Chondrocyte (in vitro differentiated cells): ENCODE measurements around the gene NUTF2. TPM values are rescaled to one million over a fixed set of nuclear protein-coding genes. Genes with fewer than 3 reads are reported as not detected.

Experiments
- DNase-seq: peaks from one replicate; pipeline ENCODE4 v3.0.0; 2021; ENCODE audit warnings: mixed read lengths, low spot score
- H3K27ac Mint-ChIP-seq: one replicate; pipeline ENCODE4 v1.8.0; 2021; ENCODE audit warnings: mild to moderate bottlenecking, moderate library complexity, mixed read lengths; ENCODE audit not compliant: unreplicated experiment
- H3K27me3 Mint-ChIP-seq: 2 replicates; pipeline ENCODE4 v1.8.0; 2021; ENCODE audit warnings: low read depth, mixed read lengths
- H3K36me3 Mint-ChIP-seq: 2 replicates; pipeline ENCODE4 v1.8.0; 2021; ENCODE audit warnings: low read depth, mixed read lengths
- H3K4me1 Mint-ChIP-seq: 2 replicates; pipeline ENCODE4 v1.8.0; 2021; ENCODE audit warnings: low read depth, mild to moderate bottlenecking, mixed read lengths
- H3K4me3 Mint-ChIP-seq: one replicate; pipeline ENCODE4 v1.8.0; 2021; ENCODE audit warnings: mild to moderate bottlenecking, moderate library complexity, mixed read lengths; ENCODE audit not compliant: unreplicated experiment
- H3K9me3 Mint-ChIP-seq: 2 replicates; pipeline ENCODE4 v1.8.0; 2021; ENCODE audit warnings: low read depth, mixed read lengths
- total RNA-seq: library from RNA; stranded (reverse); gene quantifications from 3 replicates; pipeline ENCODE4 v1.2.1, GENCODE V29; 2021
- TF ChIP-seq, protein P1 (sequence below): fragments of 200-600 bp; sonication (generic); IDR thresholded peaks from 2 replicates; pipeline ENCODE4 v1.5.0; 2021; ENCODE audit warnings: antibody characterized with exemption, mild to moderate bottlenecking, moderate library complexity

Gene NUTF2
- total RNA-seq, 1 donor from 2014 or later: 135 TPM

DNA sequence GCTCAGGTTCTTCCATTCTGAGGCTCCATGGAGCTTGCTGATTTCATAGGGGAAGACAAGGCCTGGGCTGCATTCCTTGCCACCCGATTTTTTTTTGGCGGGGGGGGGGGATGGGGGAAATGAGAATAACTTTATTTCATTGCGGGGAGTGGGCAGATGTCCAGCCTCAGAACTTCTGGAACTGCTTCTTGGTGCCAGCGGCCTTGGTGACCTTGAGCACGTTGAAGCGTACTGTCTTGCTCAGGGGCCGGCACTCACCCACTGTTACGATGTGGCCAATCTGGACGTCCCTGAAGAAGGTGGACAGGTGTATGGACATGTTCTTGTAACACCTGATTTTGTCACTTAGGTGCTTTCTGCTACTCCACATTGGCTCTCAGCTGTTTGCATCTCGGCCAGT, 9.1 kb downstream of the NUTF2 start:
- H3K4me1 Mint-ChIP-seq: peaks cover 44% of the 10 kb centered on the region
- no peak for DNase-seq
- TF ChIP-seq, protein P1, sequence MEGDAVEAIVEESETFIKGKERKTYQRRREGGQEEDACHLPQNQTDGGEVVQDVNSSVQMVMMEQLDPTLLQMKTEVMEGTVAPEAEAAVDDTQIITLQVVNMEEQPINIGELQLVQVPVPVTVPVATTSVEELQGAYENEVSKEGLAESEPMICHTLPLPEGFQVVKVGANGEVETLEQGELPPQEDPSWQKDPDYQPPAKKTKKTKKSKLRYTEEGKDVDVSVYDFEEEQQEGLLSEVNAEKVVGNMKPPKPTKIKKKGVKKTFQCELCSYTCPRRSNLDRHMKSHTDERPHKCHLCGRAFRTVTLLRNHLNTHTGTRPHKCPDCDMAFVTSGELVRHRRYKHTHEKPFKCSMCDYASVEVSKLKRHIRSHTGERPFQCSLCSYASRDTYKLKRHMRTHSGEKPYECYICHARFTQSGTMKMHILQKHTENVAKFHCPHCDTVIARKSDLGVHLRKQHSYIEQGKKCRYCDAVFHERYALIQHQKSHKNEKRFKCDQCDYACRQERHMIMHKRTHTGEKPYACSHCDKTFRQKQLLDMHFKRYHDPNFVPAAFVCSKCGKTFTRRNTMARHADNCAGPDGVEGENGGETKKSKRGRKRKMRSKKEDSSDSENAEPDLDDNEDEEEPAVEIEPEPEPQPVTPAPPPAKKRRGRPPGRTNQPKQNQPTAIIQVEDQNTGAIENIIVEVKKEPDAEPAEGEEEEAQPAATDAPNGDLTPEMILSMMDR: no peak
- H3K27ac Mint-ChIP-seq: no peak overlapping the region
- H3K36me3 Mint-ChIP-seq: no peaks in the 10 kb centered on the region
- no peak overlapping the region for H3K4me3 Mint-ChIP-seq
- H3K27me3 Mint-ChIP-seq: no peaks in the 10 kb centered on the region
- no peaks in the 10 kb centered on the region for H3K9me3 Mint-ChIP-seq

DNA sequence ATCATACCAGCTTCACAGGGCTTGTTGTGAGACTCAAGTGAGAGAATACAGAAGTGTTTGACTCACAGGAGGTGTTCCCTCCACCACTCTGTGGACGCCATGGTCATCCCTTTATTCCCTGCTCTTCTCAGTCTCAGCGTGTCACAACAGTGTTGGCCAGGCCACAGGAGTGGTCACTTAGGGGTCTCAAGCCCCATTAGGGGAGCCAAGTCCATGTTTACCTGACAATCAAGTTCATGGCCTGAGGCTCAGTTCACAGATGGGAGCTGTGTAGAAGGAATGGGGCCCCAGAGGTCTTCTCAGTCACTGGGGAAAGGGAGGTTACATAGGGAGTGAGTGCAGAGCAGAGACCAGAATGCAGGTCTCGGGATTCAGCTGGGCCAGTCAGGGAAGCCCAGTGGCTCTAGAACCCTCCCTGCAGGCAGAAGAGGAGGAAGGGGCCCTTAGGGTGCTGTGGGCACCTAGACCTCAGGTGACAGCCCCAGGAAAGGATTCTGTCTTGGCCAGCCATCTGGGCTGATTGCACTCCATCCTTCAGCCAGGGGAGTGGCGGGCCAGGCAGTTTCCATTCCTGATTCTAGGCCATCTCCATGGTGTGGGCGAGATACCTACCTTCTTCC, 10.3 kb downstream of the NUTF2 start:
- H3K4me3 Mint-ChIP-seq: no peak overlapping the region
- no peak for DNase-seq
- H3K4me1 Mint-ChIP-seq: peaks cover 57% of the 10 kb centered on the region
- H3K27me3 Mint-ChIP-seq: no peaks in the 10 kb centered on the region
- H3K36me3 Mint-ChIP-seq: peaks cover 4% of the 10 kb centered on the region
- peak overlapping the region; percentile 83 for H3K27ac Mint-ChIP-seq
- no peaks in the 10 kb centered on the region for H3K9me3 Mint-ChIP-seq
- TF ChIP-seq, protein P1: no peak

- Mint-ChIP-seq H3K4me3 (peak overlapping the region; percentile 13), H3K27ac (peak overlapping the region; percentile 83), H3K36me3 (peaks cover 4% of the 10 kb centered on the region), H3K27me3 (no peaks in the 10 kb centered on the region), H3K4me1 (peaks cover 63% of the 10 kb centered on the region), H3K9me3 (no peaks in the 10 kb centered on the region)
- DNase-seq: no peak
- TF ChIP-seq, protein P1: no peak
These were observed 11.0 kb downstream of the NUTF2 start for GRCh38 chr16:67857547-67858233.

DNA sequence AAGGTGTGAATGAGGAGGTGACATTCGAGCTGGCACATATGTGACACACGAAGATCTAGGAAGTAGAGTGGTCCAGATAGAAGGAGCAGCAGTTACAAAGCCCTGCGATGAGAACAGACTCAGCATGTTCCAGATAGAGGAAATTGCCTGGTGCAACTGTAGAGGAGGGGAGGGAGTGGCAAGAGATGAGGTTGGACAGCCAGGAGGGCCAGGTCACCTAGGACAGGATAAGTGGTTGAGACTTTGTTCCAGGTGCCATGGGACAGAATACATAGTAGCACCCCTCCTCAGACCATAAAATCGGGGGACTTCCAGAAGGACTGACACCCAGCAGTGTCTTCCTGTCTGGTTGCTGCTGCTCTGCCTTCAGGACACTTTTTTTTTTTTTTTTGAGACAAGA, 11.8 kb downstream of the NUTF2 start:
- Mint-ChIP-seq H3K36me3 (peaks cover 4% of the 10 kb centered on the region), H3K4me1 (peaks cover 71% of the 10 kb centered on the region), H3K9me3 (no peaks in the 10 kb centered on the region), H3K27me3 (no peaks in the 10 kb centered on the region), H3K4me3 (no peak overlapping the region), H3K27ac (peak overlapping the region; percentile 83)
- TF ChIP-seq, protein P1: no peak
- no peak for DNase-seq

GRCh38 chr16:67860589-67861398, 14.1 kb downstream of the NUTF2 start:
- Mint-ChIP-seq H3K27me3 (no peaks in the 10 kb centered on the region), H3K4me1 (peaks cover 65% of the 10 kb centered on the region), H3K9me3 (no peaks in the 10 kb centered on the region), H3K36me3 (peaks cover 8% of the 10 kb centered on the region), H3K27ac (peak overlapping the region; percentile 74), H3K4me3 (no peak overlapping the region)
- DNase-seq: no peak
- TF ChIP-seq, protein P1: no peak
